Mesenchymal stem cell (in vitro differentiated cells and primary cell): ENCODE results near the gene NTHL1.

Experiments used
- DNase-seq: peaks from one replicate; pipeline ENCODE4 v3.0.0-alpha.2; 2013
- H2AFZ ChIP-seq: one replicate; pipeline ENCODE4 v1.6.1; 2013; ENCODE audit warnings: low read depth, mild to moderate bottlenecking, control low read depth, inconsistent platforms, low read length, moderate library complexity
- H2AK5ac ChIP-seq: 2 replicates; pipeline ENCODE4 v1.6.1; 2013; ENCODE audit warnings: low read length, moderate library complexity, mild to moderate bottlenecking, inconsistent platforms; ENCODE audit not compliant: severe bottlenecking
- H2BK120ac ChIP-seq: one replicate; pipeline ENCODE4 v1.6.1; 2013; ENCODE audit warnings: low read depth, mild to moderate bottlenecking, inconsistent platforms, low read length, moderate library complexity
- H2BK12ac ChIP-seq, 2 experiments: one replicate each; pipeline ENCODE4 v1.6.1; 2013; ENCODE audit warnings: inconsistent platforms in 2 of 2, low read length in 2 of 2, mild to moderate bottlenecking in 2 of 2, moderate library complexity in 2 of 2, control low read depth in 1 of 2
- H2BK15ac ChIP-seq: one replicate; pipeline ENCODE4 v1.6.1; 2013; ENCODE audit warnings: mild to moderate bottlenecking, low read depth, inconsistent platforms; ENCODE audit not compliant: poor library complexity, severe bottlenecking
- H2BK5ac ChIP-seq: 2 replicates; pipeline ENCODE4 v1.6.1; 2013; ENCODE audit warnings: low read depth, mild to moderate bottlenecking, low read length, control low read depth, inconsistent platforms; ENCODE audit not compliant: poor library complexity, severe bottlenecking
- H3K14ac ChIP-seq, 2 experiments: one replicate each; pipeline ENCODE4 v1.6.1; 2013; ENCODE audit warnings: inconsistent platforms in 2 of 2, low read length in 2 of 2, control low read depth in 1 of 2, mild to moderate bottlenecking in 1 of 2, moderate library complexity in 1 of 2
- H3K18ac ChIP-seq, 2 experiments: one replicate each; pipeline ENCODE4 v1.6.1; 2013; ENCODE audit warnings: inconsistent platforms in 2 of 2, low read length in 2 of 2, control low read depth in 1 of 2, low read depth in 1 of 2, mild to moderate bottlenecking in 1 of 2
- H3K23ac ChIP-seq, 2 experiments: one replicate each; pipeline ENCODE4 v1.6.1; 2013; ENCODE audit warnings: inconsistent platforms in 2 of 2, low read length in 2 of 2, mild to moderate bottlenecking in 2 of 2, moderate library complexity in 2 of 2, control low read depth in 1 of 2
- H3K27ac ChIP-seq: 2 replicates; pipeline ENCODE4 v1.5.1; 2013; ENCODE audit warnings: mild to moderate bottlenecking, moderate library complexity, low read length, control low read depth, inconsistent platforms; ENCODE audit not compliant: poor library complexity, severe bottlenecking
- H3K27me3 ChIP-seq, 2 experiments: 2 replicates each; pipeline versions ENCODE4 v1.6.1 to v1.7.0; 2013; ENCODE audit warnings: low read length in 2 of 2, mild to moderate bottlenecking in 2 of 2, moderate library complexity in 2 of 2, control low read depth in 1 of 2, inconsistent platforms in 1 of 2; ENCODE audit not compliant: control insufficient read depth in 1 of 2, insufficient read depth in 1 of 2
- H3K36me3 ChIP-seq, 2 experiments: 2 replicates each; pipeline versions ENCODE4 v1.6.1 to v1.7.0; 2013; ENCODE audit warnings: low read length in 2 of 2, control low read depth in 1 of 2, inconsistent platforms in 1 of 2, low read depth in 1 of 2, mild to moderate bottlenecking in 1 of 2; ENCODE audit not compliant: insufficient read depth in 2 of 2, control insufficient read depth in 1 of 2
- H3K4ac ChIP-seq, 2 experiments: one replicate each; pipeline ENCODE4 v1.6.1; 2013; ENCODE audit warnings: inconsistent platforms in 2 of 2, low read length in 2 of 2, mild to moderate bottlenecking in 2 of 2, moderate library complexity in 2 of 2, control low read depth in 1 of 2, low read depth in 1 of 2
- H3K4me1 ChIP-seq: 2 replicates; pipeline ENCODE4 v1.6.1; 2013; ENCODE audit warnings: low read depth, low read length, control low read depth; ENCODE audit not compliant: control insufficient read depth, insufficient read depth
- H3K4me2 ChIP-seq: 2 replicates; pipeline ENCODE4 v1.6.1; 2013; ENCODE audit warnings: low read length, mild to moderate bottlenecking, inconsistent platforms; ENCODE audit not compliant: poor library complexity, severe bottlenecking
- H3K4me3 ChIP-seq, 2 experiments: 2 replicates each; pipeline versions ENCODE4 v1.5.1 to v1.7.0; 2013; ENCODE audit warnings: low read length in 2 of 2, mild to moderate bottlenecking in 2 of 2, control low read depth in 1 of 2, low read depth in 1 of 2; ENCODE audit not compliant: insufficient read depth in 1 of 2
- H3K79me1 ChIP-seq: replicated peaks from 2 replicates; pipeline ENCODE4 v1.6.1; 2013; ENCODE audit warnings: mild to moderate bottlenecking, control low read depth, low read length, inconsistent platforms; ENCODE audit not compliant: poor library complexity, severe bottlenecking
- H3K9ac ChIP-seq: 2 replicates; pipeline ENCODE4 v1.7.0; 2013; ENCODE audit warnings: mild to moderate bottlenecking, low read length, moderate library complexity
- H3K9me3 ChIP-seq: 2 replicates; pipeline ENCODE4 v1.7.0; 2013; ENCODE audit warnings: mild to moderate bottlenecking, low read length; ENCODE audit not compliant: control insufficient read depth
- H4K8ac ChIP-seq: one replicate; pipeline ENCODE4 v1.6.1; 2013; ENCODE audit warnings: inconsistent platforms, mild to moderate bottlenecking, low read length, moderate library complexity
- H4K91ac ChIP-seq: one replicate; pipeline ENCODE4 v1.6.1; 2013; ENCODE audit warnings: mild to moderate bottlenecking, low read length, inconsistent platforms
- WGBS: methylation state at CpG from one replicate; pipeline ENCODE4 v1.1.7; 2013; ENCODE audit warnings: mixed read lengths; 5-methylcytosine and 5-hydroxymethylcytosine counted together

Gene NTHL1

DNA sequence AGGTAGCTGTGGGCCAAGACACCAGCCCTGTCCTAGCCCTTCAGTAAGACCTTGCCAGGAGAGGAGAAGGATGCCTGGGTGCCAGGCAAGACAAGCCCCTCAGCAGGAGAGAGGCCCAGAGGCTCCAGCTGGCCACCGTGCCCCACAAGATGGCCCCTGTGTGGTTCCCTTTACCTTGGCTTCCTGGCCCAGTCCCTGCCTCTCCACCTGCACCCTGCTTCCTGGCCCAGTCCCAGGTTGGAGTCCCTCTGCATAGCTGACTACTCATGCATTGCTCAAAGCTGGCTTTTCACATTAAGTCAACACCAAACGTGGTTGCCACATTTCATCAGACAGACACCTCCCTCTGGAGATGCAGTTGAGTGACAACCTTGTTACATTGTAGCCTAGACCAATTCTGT lies 53.9 kb downstream of the NTHL1 start:
- H3K4me3 ChIP-seq: no peak overlapping the region
- H3K4me1 ChIP-seq: peaks cover 41% of the 10 kb centered on the region
- no peak overlapping the region for H3K14ac ChIP-seq
- 91% methylated on average over 1 of the region's 2 CpGs for WGBS
- no peak overlapping the region for H2AK5ac ChIP-seq
- no peak overlapping the region for H2BK5ac ChIP-seq
- no peak overlapping the region for H3K27ac ChIP-seq
- no peak overlapping the region for H3K9ac ChIP-seq
- DNase-seq: peak; percentile 30
- H3K4me2 ChIP-seq: no peak overlapping the region
- no peaks in the 10 kb centered on the region for H3K79me1 ChIP-seq
- H2AFZ ChIP-seq: no peak overlapping the region
- no peak overlapping the region for H3K4ac ChIP-seq
- peaks cover 24 to 31% of the 10 kb centered on the region in 2 experiments for H3K27me3 ChIP-seq
- no peak overlapping the region for H2BK15ac ChIP-seq
- H3K23ac ChIP-seq: no peak overlapping the region
- no peak overlapping the region for H4K8ac ChIP-seq
- no peak overlapping the region for H4K91ac ChIP-seq
- H2BK12ac ChIP-seq: no peak overlapping the region
- H3K36me3 ChIP-seq: peaks cover 26 to 31% of the 10 kb centered on the region in 2 experiments
- no peak overlapping the region for H2BK120ac ChIP-seq
- no peaks in the 10 kb centered on the region for H3K9me3 ChIP-seq
- H3K18ac ChIP-seq: no peak overlapping the region

- WGBS: 51% methylated on average over 48 of the region's 50 CpGs
- peak overlapping the region; percentile 8 for H2AFZ ChIP-seq
- DNase-seq: no peak
- H3K9me3 ChIP-seq: no peaks in the 10 kb centered on the region
- H2BK12ac ChIP-seq: peak overlapping the region in 1 of 2 experiments; percentile 23
- peak overlapping the region; percentile 31 for H3K4me2 ChIP-seq
- peak overlapping the region; percentile 5 to 33 for H3K4me3 ChIP-seq
- H3K23ac ChIP-seq: peak overlapping the region in 1 of 2 experiments; percentile 3
- no peaks in the 10 kb centered on the region for H3K79me1 ChIP-seq
- H3K18ac ChIP-seq: peak overlapping the region; percentile 62 to 65
- peak overlapping the region; percentile 47 for H4K8ac ChIP-seq
- H3K27ac ChIP-seq: no peak overlapping the region
- H2BK120ac ChIP-seq: no peak overlapping the region
- peaks cover 23 to 26% of the 10 kb centered on the region in 2 experiments for H3K36me3 ChIP-seq
- H2BK15ac ChIP-seq: peak overlapping the region; percentile 65
- no peak overlapping the region for H3K9ac ChIP-seq
- no peak overlapping the region for H3K14ac ChIP-seq
- no peak overlapping the region for H2BK5ac ChIP-seq
- H2AK5ac ChIP-seq: no peak overlapping the region
- peak overlapping the region in 1 of 2 experiments; percentile 29 for H3K4ac ChIP-seq
- H3K4me1 ChIP-seq: peaks cover 41% of the 10 kb centered on the region
- H3K27me3 ChIP-seq: peaks cover 27 to 34% of the 10 kb centered on the region in 2 experiments
- peak overlapping the region; percentile 85 for H4K91ac ChIP-seq
These were observed 54.8 kb downstream of the NTHL1 start for GRCh38 chr16:1992704-1993317.

DNA sequence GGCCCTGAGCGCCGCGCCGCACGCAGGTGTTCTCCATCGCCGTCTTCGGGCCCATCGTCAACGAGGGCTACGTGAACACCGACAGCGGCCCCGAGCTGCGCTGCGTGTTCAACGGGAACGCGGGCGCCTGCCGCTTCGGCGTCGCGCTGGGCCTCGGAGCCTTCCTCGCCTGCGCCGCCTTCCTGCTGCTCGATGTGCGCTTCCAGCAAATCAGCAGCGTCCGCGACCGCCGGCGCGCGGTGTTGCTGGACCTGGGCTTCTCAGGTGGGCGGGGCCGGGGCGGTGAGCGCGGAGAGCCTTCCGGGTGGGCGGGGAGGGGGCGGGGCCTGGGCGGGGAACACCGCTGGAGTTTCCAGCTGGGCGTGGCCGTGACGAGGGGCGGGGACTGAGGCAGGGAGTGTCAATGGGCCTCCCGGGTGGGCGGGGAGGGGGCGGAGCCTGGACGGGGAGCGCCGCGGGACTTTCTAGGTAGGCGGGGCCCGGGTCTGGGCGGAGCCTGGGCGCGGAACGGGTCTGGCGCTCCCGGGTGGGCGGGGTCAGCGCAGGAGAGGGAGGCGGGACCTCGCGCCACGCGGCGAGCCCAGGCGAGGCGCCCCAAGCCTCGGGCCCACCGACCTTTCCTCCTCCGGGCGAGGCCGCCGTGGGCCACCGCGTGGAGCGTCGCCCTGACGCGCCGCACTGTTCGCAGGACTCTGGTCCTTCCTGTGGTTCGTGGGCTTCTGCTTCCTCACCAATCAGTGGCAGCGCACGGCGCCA lies 55.5 kb downstream of the NTHL1 start:
- H3K9me3 ChIP-seq: no peaks in the 10 kb centered on the region
- peak overlapping the region; percentile 88 for H4K8ac ChIP-seq
- H2BK5ac ChIP-seq: no peak overlapping the region
- peak overlapping the region in 1 of 2 experiments; percentile 3 for H3K23ac ChIP-seq
- H3K9ac ChIP-seq: peak overlapping the region; percentile 26
- H2AK5ac ChIP-seq: no peak overlapping the region
- H3K18ac ChIP-seq: peak overlapping the region; percentile 67 to 79
- H2BK12ac ChIP-seq: peak overlapping the region in 1 of 2 experiments; percentile 23
- H3K4ac ChIP-seq: peak overlapping the region in 1 of 2 experiments; percentile 29
- peaks cover 41% of the 10 kb centered on the region for H3K4me1 ChIP-seq
- peaks cover 20 to 23% of the 10 kb centered on the region in 2 experiments for H3K36me3 ChIP-seq
- H3K14ac ChIP-seq: peak overlapping the region in 1 of 2 experiments; percentile 44
- H2BK15ac ChIP-seq: peak overlapping the region; percentile 73
- H2AFZ ChIP-seq: peak overlapping the region; percentile 56
- 6% methylated on average over 75 of the region's 96 CpGs for WGBS
- no peak overlapping the region for H3K27ac ChIP-seq
- peak overlapping the region; percentile 85 for H4K91ac ChIP-seq
- peak; percentile 87 for DNase-seq
- H3K79me1 ChIP-seq: peaks cover 1% of the 10 kb centered on the region
- H3K4me2 ChIP-seq: peak overlapping the region; percentile 72
- no peak overlapping the region for H2BK120ac ChIP-seq
- H3K27me3 ChIP-seq: peaks cover 27 to 34% of the 10 kb centered on the region in 2 experiments
- H3K4me3 ChIP-seq: peak overlapping the region; percentile 39 to 71

GRCh38 chr16:1991588-1991947 lies 56.1 kb downstream of the NTHL1 start:
- Histone ChIP-seq H2BK12ac (no peak overlapping the region), H3K36me3 (peaks cover 20 to 23% of the 10 kb centered on the region in 2 experiments), H3K4me2 (peak overlapping the region; percentile 72), H2BK5ac (no peak overlapping the region), H3K18ac (peak overlapping the region; percentile 67 to 79), H3K9me3 (no peaks in the 10 kb centered on the region), H4K8ac (peak overlapping the region; percentile 88), H3K14ac (peak overlapping the region in 1 of 2 experiments; percentile 44), H3K27ac (no peak overlapping the region), H2AK5ac (no peak overlapping the region), H3K27me3 (peaks cover 27 to 34% of the 10 kb centered on the region in 2 experiments), H3K79me1 (peaks cover 5% of the 10 kb centered on the region), H3K9ac (peak overlapping the region; percentile 26), H3K4me3 (peak overlapping the region; percentile 39 to 71), H2BK120ac (no peak overlapping the region), H2AFZ (peak overlapping the region; percentile 56), H2BK15ac (no peak overlapping the region), H3K4me1 (peaks cover 40% of the 10 kb centered on the region), H4K91ac (peak overlapping the region; percentile 75), H3K4ac (no peak overlapping the region), H3K23ac (no peak overlapping the region)
- WGBS: 30% methylated on average over 22 of the region's 22 CpGs
- DNase-seq: no peak
